Gastroesophageal sphincter (tissue), 3 donors: ENCODE measurements around the gene MAPK8.

Experiments
- CTCF ChIP-seq, 4 experiments: fragments of 200-600 bp in 2 of 4; fragments of 450-650 bp in 2 of 4; sonication (generic) in 1 of 4; IDR thresholded peaks; one replicate each; pipeline ENCODE4 v1.5.1; 2017 to 2019; ENCODE audit warnings: antibody characterized with exemption in 4 of 4, mild to moderate bottlenecking in 2 of 4, moderate library complexity in 2 of 4
- POLR2A ChIP-seq, 2 donors: fragments of 450-650 bp; IDR thresholded peaks; one replicate each; pipeline ENCODE4 v1.6.1; 2017; ENCODE audit warnings: antibody characterized with exemption in 2 of 2, mild to moderate bottlenecking in 2 of 2, moderate library complexity in 1 of 2

- TF ChIP-seq CTCF (IDR thresholded peaks at IDR 0.05) (no peak), POLR2A (IDR thresholded peaks at IDR 0.05) (no peak)
Measured at GRCh38 chr10:48286356-48286755, 20.1 kb upstream of the MAPK8 start.
